ENCODE measurements around the gene NTM.

NTM gene

GRCh38 chr11:131975619-131976018, 605.2 kb downstream of the NTM start:
- peak overlapping the region; percentile 56 for H4K8ac ChIP-seq (ENCODE audit: low read depth, low read length)
- H4K5ac ChIP-seq (ENCODE audit: low read length) = no peak overlapping the region
- no peak overlapping the region for H3K4me3 ChIP-seq (ENCODE audit: low read length)
- H3K23ac ChIP-seq (ENCODE audit: low read length) = no peak overlapping the region
- H2BK5ac ChIP-seq (ENCODE audit: low read length) = no peak overlapping the region
- WGBS (ENCODE audit: extremely low coverage, insufficient coverage, low lambda C conversion rate) = no CpG with 5 or more reads among the region's 5 CpGs
- H3K79me2 ChIP-seq (ENCODE audit: control insufficient read depth, insufficient read depth, low read length) = no peaks in the 10 kb centered on the region
- no peak overlapping the region for H3K4ac ChIP-seq (ENCODE audit: low read depth, low read length)
- no peaks in the 10 kb centered on the region for H3K36me3 ChIP-seq (ENCODE audit: control insufficient read depth, insufficient read depth, low read length)
- no peaks in the 10 kb centered on the region for H3K79me1 ChIP-seq (ENCODE audit: low read length)
- H3K4me1 ChIP-seq (ENCODE audit: control insufficient read depth, low read depth, low read length) = no peaks in the 10 kb centered on the region
- H3K56ac ChIP-seq (ENCODE audit: low read length) = no peak overlapping the region
- no peak overlapping the region for H3K4me2 ChIP-seq (ENCODE audit: low read length)
- H2BK120ac ChIP-seq (ENCODE audit: low read depth, low read length) = no peak overlapping the region
- no peak overlapping the region for H3K27ac ChIP-seq (ENCODE audit: low read depth, low read length)
- H3K27me3 ChIP-seq (ENCODE audit: insufficient read depth, low read length, poor library complexity) = no peaks in the 10 kb centered on the region
- H3K9ac ChIP-seq (ENCODE audit: low read length) = no peak overlapping the region
- no peak overlapping the region for H2AK5ac ChIP-seq (ENCODE audit: low read length)
- DNase-seq = no peak
- H3K18ac ChIP-seq (ENCODE audit: low read length) = no peak overlapping the region
- H2BK15ac ChIP-seq (replicated peaks; ENCODE audit: low read depth) = peak overlapping the region; percentile 64

GRCh38 chr11:131976021-131976420, 605.6 kb downstream of the NTM start:
- no peak for DNase-seq
- H2BK120ac ChIP-seq (ENCODE audit: low read depth, low read length) = no peak overlapping the region
- no peaks in the 10 kb centered on the region for H3K4me1 ChIP-seq (ENCODE audit: control insufficient read depth, low read depth, low read length)
- H3K4ac ChIP-seq (ENCODE audit: low read depth, low read length) = no peak overlapping the region
- no peaks in the 10 kb centered on the region for H3K36me3 ChIP-seq (ENCODE audit: control insufficient read depth, insufficient read depth, low read length)
- H3K27ac ChIP-seq (ENCODE audit: low read depth, low read length) = no peak overlapping the region
- no peak overlapping the region for H3K4me3 ChIP-seq (ENCODE audit: low read length)
- no peaks in the 10 kb centered on the region for H3K79me2 ChIP-seq (ENCODE audit: control insufficient read depth, insufficient read depth, low read length)
- no peak overlapping the region for H3K56ac ChIP-seq (ENCODE audit: low read length)
- no peaks in the 10 kb centered on the region for H3K27me3 ChIP-seq (ENCODE audit: insufficient read depth, low read length, poor library complexity)
- no peaks in the 10 kb centered on the region for H3K79me1 ChIP-seq (ENCODE audit: low read length)
- no peak overlapping the region for H4K5ac ChIP-seq (ENCODE audit: low read length)
- H3K18ac ChIP-seq (ENCODE audit: low read length) = no peak overlapping the region
- peak overlapping the region; percentile 56 for H4K8ac ChIP-seq (ENCODE audit: low read depth, low read length)
- no CpG with 5 or more reads among the region's 3 CpGs for WGBS (ENCODE audit: extremely low coverage, insufficient coverage, low lambda C conversion rate)
- no peak overlapping the region for H3K4me2 ChIP-seq (ENCODE audit: low read length)
- no peak overlapping the region for H2BK5ac ChIP-seq (ENCODE audit: low read length)
- H3K23ac ChIP-seq (ENCODE audit: low read length) = no peak overlapping the region
- no peak overlapping the region for H3K9ac ChIP-seq (ENCODE audit: low read length)
- H2AK5ac ChIP-seq (ENCODE audit: low read length) = no peak overlapping the region
- H2BK15ac ChIP-seq (replicated peaks; ENCODE audit: low read depth) = no peak overlapping the region

- H3K36me3 ChIP-seq (ENCODE audit: control insufficient read depth, insufficient read depth, low read length) = no peaks in the 10 kb centered on the region
- H4K5ac ChIP-seq (ENCODE audit: low read length) = no peak overlapping the region
- no peak overlapping the region for H2BK15ac ChIP-seq (replicated peaks; ENCODE audit: low read depth)
- H3K9ac ChIP-seq (ENCODE audit: low read length) = no peak overlapping the region
- H4K8ac ChIP-seq (ENCODE audit: low read depth, low read length) = no peak overlapping the region
- H3K79me2 ChIP-seq (ENCODE audit: control insufficient read depth, insufficient read depth, low read length) = no peaks in the 10 kb centered on the region
- no CpG with 5 or more reads among the region's 6 CpGs for WGBS (ENCODE audit: extremely low coverage, insufficient coverage, low lambda C conversion rate)
- no peak overlapping the region for H3K4me2 ChIP-seq (ENCODE audit: low read length)
- no peak overlapping the region for H3K27ac ChIP-seq (ENCODE audit: low read depth, low read length)
- no peak overlapping the region for H2BK5ac ChIP-seq (ENCODE audit: low read length)
- H3K79me1 ChIP-seq (ENCODE audit: low read length) = no peaks in the 10 kb centered on the region
- H3K18ac ChIP-seq (ENCODE audit: low read length) = no peak overlapping the region
- no peaks in the 10 kb centered on the region for H3K27me3 ChIP-seq (ENCODE audit: insufficient read depth, low read length, poor library complexity)
- H3K23ac ChIP-seq (ENCODE audit: low read length) = no peak overlapping the region
- H3K4ac ChIP-seq (ENCODE audit: low read depth, low read length) = no peak overlapping the region
- H2BK120ac ChIP-seq (ENCODE audit: low read depth, low read length) = no peak overlapping the region
- no peaks in the 10 kb centered on the region for H3K4me1 ChIP-seq (ENCODE audit: control insufficient read depth, low read depth, low read length)
- no peak overlapping the region for H3K56ac ChIP-seq (ENCODE audit: low read length)
- no peak overlapping the region for H3K4me3 ChIP-seq (ENCODE audit: low read length)
- peak; percentile 85 for DNase-seq
- H2AK5ac ChIP-seq (ENCODE audit: low read length) = no peak overlapping the region
Observed at GRCh38 chr11:131977231-131977630, 606.8 kb downstream of the NTM start.

- H3K36me3 ChIP-seq (ENCODE audit: control insufficient read depth, insufficient read depth, low read length) = no peaks in the 10 kb centered on the region
- no peaks in the 10 kb centered on the region for H3K79me2 ChIP-seq (ENCODE audit: control insufficient read depth, insufficient read depth, low read length)
- no peak overlapping the region for H3K4me3 ChIP-seq (ENCODE audit: low read length)
- no peak overlapping the region for H3K23ac ChIP-seq (ENCODE audit: low read length)
- no peak overlapping the region for H2AK5ac ChIP-seq (ENCODE audit: low read length)
- no peak overlapping the region for H3K9ac ChIP-seq (ENCODE audit: low read length)
- H4K8ac ChIP-seq (ENCODE audit: low read depth, low read length) = no peak overlapping the region
- no peak overlapping the region for H4K5ac ChIP-seq (ENCODE audit: low read length)
- H3K79me1 ChIP-seq (ENCODE audit: low read length) = no peaks in the 10 kb centered on the region
- H2BK15ac ChIP-seq (replicated peaks; ENCODE audit: low read depth) = no peak overlapping the region
- no peak overlapping the region for H3K27ac ChIP-seq (ENCODE audit: low read depth, low read length)
- H3K4me1 ChIP-seq (ENCODE audit: control insufficient read depth, low read depth, low read length) = no peaks in the 10 kb centered on the region
- H2BK120ac ChIP-seq (ENCODE audit: low read depth, low read length) = no peak overlapping the region
- WGBS (ENCODE audit: extremely low coverage, insufficient coverage, low lambda C conversion rate) = no CpG with 5 or more reads among the region's 3 CpGs
- H3K27me3 ChIP-seq (ENCODE audit: insufficient read depth, low read length, poor library complexity) = no peaks in the 10 kb centered on the region
- H3K56ac ChIP-seq (ENCODE audit: low read length) = no peak overlapping the region
- H2BK5ac ChIP-seq (ENCODE audit: low read length) = no peak overlapping the region
- no peak overlapping the region for H3K4ac ChIP-seq (ENCODE audit: low read depth, low read length)
- no peak overlapping the region for H3K18ac ChIP-seq (ENCODE audit: low read length)
- H3K4me2 ChIP-seq (ENCODE audit: low read length) = no peak overlapping the region
- peak; percentile 86 for DNase-seq
Observed at GRCh38 chr11:131977854-131978253, 607.4 kb downstream of the NTM start.

GRCh38 chr11:131978351-131978750, 607.9 kb downstream of the NTM start:
- no peak overlapping the region for H2BK120ac ChIP-seq (ENCODE audit: low read depth, low read length)
- H3K4ac ChIP-seq (ENCODE audit: low read depth, low read length) = no peak overlapping the region
- no peak overlapping the region for H4K5ac ChIP-seq (ENCODE audit: low read length)
- H3K4me1 ChIP-seq (ENCODE audit: control insufficient read depth, low read depth, low read length) = no peaks in the 10 kb centered on the region
- no peak overlapping the region for H3K9ac ChIP-seq (ENCODE audit: low read length)
- no peaks in the 10 kb centered on the region for H3K79me1 ChIP-seq (ENCODE audit: low read length)
- WGBS (ENCODE audit: extremely low coverage, insufficient coverage, low lambda C conversion rate) = no CpG with 5 or more reads among the region's 5 CpGs
- H3K4me3 ChIP-seq (ENCODE audit: low read length) = no peak overlapping the region
- H3K36me3 ChIP-seq (ENCODE audit: control insufficient read depth, insufficient read depth, low read length) = no peaks in the 10 kb centered on the region
- H3K27ac ChIP-seq (ENCODE audit: low read depth, low read length) = no peak overlapping the region
- no peak overlapping the region for H2BK15ac ChIP-seq (replicated peaks; ENCODE audit: low read depth)
- H3K4me2 ChIP-seq (ENCODE audit: low read length) = no peak overlapping the region
- no peak overlapping the region for H3K23ac ChIP-seq (ENCODE audit: low read length)
- no peak overlapping the region for H4K8ac ChIP-seq (ENCODE audit: low read depth, low read length)
- H3K27me3 ChIP-seq (ENCODE audit: insufficient read depth, low read length, poor library complexity) = no peaks in the 10 kb centered on the region
- H3K79me2 ChIP-seq (ENCODE audit: control insufficient read depth, insufficient read depth, low read length) = no peaks in the 10 kb centered on the region
- H2AK5ac ChIP-seq (ENCODE audit: low read length) = no peak overlapping the region
- no peak overlapping the region for H3K56ac ChIP-seq (ENCODE audit: low read length)
- no peak overlapping the region for H2BK5ac ChIP-seq (ENCODE audit: low read length)
- H3K18ac ChIP-seq (ENCODE audit: low read length) = no peak overlapping the region
- DNase-seq = peak; percentile 67

- H3K4me3 ChIP-seq (ENCODE audit: low read length) = no peak overlapping the region
- DNase-seq = no peak
- H2BK5ac ChIP-seq (ENCODE audit: low read length) = no peak overlapping the region
- no peak overlapping the region for H3K4me2 ChIP-seq (ENCODE audit: low read length)
- no peak overlapping the region for H2BK15ac ChIP-seq (replicated peaks; ENCODE audit: low read depth)
- H3K18ac ChIP-seq (ENCODE audit: low read length) = no peak overlapping the region
- H3K4me1 ChIP-seq (ENCODE audit: control insufficient read depth, low read depth, low read length) = no peaks in the 10 kb centered on the region
- H3K27ac ChIP-seq (ENCODE audit: low read depth, low read length) = no peak overlapping the region
- H2BK120ac ChIP-seq (ENCODE audit: low read depth, low read length) = no peak overlapping the region
- H3K27me3 ChIP-seq (ENCODE audit: insufficient read depth, low read length, poor library complexity) = no peaks in the 10 kb centered on the region
- no peak overlapping the region for H2AK5ac ChIP-seq (ENCODE audit: low read length)
- no CpG with 5 or more reads among the region's 3 CpGs for WGBS (ENCODE audit: extremely low coverage, insufficient coverage, low lambda C conversion rate)
- no peaks in the 10 kb centered on the region for H3K79me1 ChIP-seq (ENCODE audit: low read length)
- H3K36me3 ChIP-seq (ENCODE audit: control insufficient read depth, insufficient read depth, low read length) = no peaks in the 10 kb centered on the region
- no peak overlapping the region for H4K8ac ChIP-seq (ENCODE audit: low read depth, low read length)
- no peak overlapping the region for H4K5ac ChIP-seq (ENCODE audit: low read length)
- no peak overlapping the region for H3K23ac ChIP-seq (ENCODE audit: low read length)
- H3K9ac ChIP-seq (ENCODE audit: low read length) = no peak overlapping the region
- H3K79me2 ChIP-seq (ENCODE audit: control insufficient read depth, insufficient read depth, low read length) = no peaks in the 10 kb centered on the region
- H3K56ac ChIP-seq (ENCODE audit: low read length) = no peak overlapping the region
- H3K4ac ChIP-seq (ENCODE audit: low read depth, low read length) = no peak overlapping the region
Observed at GRCh38 chr11:131979364-131979763, 608.9 kb downstream of the NTM start.

Data from mesendoderm (in vitro differentiated cells).